Suprapubic skin (tissue), 4 donors: ENCODE data around the gene DOC2B.

Experiments used
- CTCF ChIP-seq, 2 donors: fragments of 200-600 bp in 1 of 2; fragments of 450-650 bp in 1 of 2; sonication (generic) in 1 of 2; IDR thresholded peaks; one replicate each; pipeline ENCODE4 v1.5.1; 2016 to 2019; ENCODE audit warnings: antibody characterized with exemption in 2 of 2, mild to moderate bottlenecking in 1 of 2, moderate library complexity in 1 of 2
- EP300 ChIP-seq: sonication (generic); formaldehyde crosslinking; IDR thresholded peaks from one replicate; pipeline ENCODE4 v1.6.1; 2017; ENCODE audit warnings: antibody characterized with exemption
- POLR2A ChIP-seq, 2 donors: fragments of 450-650 bp; IDR thresholded peaks; one replicate each; pipeline ENCODE4 v1.6.1; 2017; ENCODE audit warnings: antibody characterized with exemption in 2 of 2, mild to moderate bottlenecking in 2 of 2, moderate library complexity in 2 of 2
- POLR2AphosphoS5 ChIP-seq, 3 donors: sonication (generic); formaldehyde crosslinking; IDR thresholded peaks; one replicate each; pipeline ENCODE4 v1.6.1; 2017; ENCODE audit warnings: antibody characterized with exemption in 3 of 3

GRCh38 chr17:161481-161880 is 20.0 kb downstream of the DOC2B start:
- TF ChIP-seq CTCF (IDR thresholded peaks at IDR 0.05): no peak
- TF ChIP-seq POLR2A (IDR thresholded peaks at IDR 0.05): no peak
- TF ChIP-seq POLR2AphosphoS5 (IDR thresholded peaks at IDR 0.05): no peak
- TF ChIP-seq EP300: no peak
